GM18505 (cell line): ENCODE data around the gene GPSM1.
A peak's percentile ranks its signal among the peaks of the same experiment; 100 is the strongest.

Experiments used
- ATAC-seq: cut with Tn5 transposase; IDR thresholded peaks from one replicate; pipeline ENCODE4 v1.9.1; 2021; ENCODE audit not compliant: unreplicated experiment
- POLR2A ChIP-seq: IDR thresholded peaks from 4 replicates; pipeline ENCODE4 v1.6.1; 2011; ENCODE audit warnings: borderline replicate concordance; ENCODE audit not compliant: insufficient read depth, insufficient read length; ENCODE audit errors: extremely low read depth

Gene GPSM1

DNA sequence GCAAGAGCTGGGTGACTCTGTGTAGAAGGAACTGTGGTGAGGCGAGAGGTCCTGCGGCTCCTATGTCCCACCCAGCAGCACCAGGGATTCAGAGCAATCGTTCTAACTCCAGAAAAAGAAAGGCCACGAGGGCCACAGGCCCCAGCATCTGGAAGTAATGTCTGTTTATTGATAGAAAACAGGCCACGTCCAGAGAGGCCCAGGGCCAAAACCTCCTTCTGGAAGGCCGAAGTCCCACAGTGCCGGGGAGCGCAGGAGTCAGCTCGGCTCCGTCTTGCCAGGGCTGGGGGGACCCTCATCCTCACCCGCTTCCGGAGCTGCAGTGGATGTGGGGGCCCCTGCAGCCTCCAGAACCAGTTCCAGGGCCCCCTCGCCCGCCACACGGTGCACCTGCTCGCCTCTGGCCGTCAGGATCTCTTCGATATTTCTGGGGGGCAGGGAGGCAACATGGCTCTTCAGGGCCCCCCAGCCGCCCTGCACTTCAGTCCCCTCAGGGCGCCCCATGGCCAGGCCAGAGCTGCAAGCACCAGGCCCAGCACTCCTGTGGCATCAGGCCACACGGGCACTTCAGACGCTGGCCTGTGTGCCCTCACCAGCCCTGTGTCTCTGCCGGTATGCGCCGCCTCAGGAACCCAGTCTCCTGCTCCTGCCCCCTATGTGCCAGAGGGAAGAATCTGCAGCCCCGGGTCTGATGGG lies 34.6 kb downstream of the GPSM1 start:
- TF ChIP-seq POLR2A = no peak
- ATAC-seq = no peak

DNA sequence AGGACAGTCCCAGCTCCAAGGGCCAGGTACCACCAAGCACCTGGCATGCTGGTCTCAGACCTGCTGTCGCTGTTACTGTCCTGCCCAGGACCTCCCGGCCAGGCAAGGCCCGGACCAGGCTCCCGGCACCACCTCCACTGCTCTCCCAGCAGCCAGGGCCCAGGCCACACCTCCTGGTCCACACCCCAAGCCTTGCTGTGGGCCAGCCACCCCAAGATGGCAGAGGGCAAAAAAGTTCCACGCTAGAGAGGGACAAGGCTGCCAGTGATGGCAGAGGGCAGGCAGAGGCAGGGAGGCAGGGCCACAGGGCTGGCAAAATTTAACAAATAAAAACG lies 35.1 kb downstream of the GPSM1 start:
- ATAC-seq = no peak
- no peak for TF ChIP-seq POLR2A

DNA sequence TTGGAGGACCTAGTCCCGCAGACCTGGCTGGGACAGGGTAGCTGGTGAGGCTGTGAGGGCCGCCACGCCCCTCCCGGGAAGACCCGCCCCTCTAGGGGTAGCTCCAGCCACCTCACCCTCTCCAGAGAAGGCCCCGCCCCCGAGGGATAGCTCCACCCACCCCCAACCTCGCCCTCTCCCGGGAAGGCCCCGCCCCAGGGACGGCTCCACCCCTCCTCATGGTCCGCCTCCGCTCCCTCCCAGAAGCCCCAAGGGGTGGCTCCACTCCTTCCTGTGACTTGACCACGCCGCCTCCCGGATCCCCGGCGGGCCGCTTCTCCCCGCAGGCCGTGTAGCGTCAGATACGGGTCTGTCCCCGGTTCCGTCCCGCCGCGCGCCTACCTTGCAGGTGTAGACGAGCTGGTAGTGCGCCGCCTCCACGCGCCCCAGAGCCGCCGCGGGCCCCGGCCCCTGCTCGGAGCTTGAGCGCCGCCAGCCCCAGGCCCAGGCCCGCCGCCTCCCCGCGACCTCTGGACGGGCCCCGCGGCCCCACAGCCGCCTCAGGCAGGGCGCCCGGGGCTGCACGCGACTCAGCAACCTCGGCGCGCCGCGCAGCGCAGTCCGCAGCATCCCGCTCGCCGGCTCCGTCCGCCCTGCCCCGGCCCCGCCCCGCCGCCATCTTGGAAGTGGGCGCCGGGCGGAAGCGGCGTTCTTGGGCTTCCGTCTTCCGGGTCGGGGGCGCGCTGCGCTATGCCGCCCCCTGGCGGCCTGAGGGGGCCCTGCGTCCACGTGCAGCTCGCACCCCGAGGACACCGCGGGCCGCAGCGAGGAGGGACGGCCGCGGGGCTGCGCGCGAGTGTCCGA lies 36.0 kb downstream of the GPSM1 start, which contains the start of gene DNLZ:
DNLZ (minus strand) TSS at position 639 of the 843 bp plus-strand sequence; CDS start at position 609, 30 bp downstream.
- ATAC-seq = peak; percentile 73
- peak; percentile 82 for TF ChIP-seq POLR2A

DNA sequence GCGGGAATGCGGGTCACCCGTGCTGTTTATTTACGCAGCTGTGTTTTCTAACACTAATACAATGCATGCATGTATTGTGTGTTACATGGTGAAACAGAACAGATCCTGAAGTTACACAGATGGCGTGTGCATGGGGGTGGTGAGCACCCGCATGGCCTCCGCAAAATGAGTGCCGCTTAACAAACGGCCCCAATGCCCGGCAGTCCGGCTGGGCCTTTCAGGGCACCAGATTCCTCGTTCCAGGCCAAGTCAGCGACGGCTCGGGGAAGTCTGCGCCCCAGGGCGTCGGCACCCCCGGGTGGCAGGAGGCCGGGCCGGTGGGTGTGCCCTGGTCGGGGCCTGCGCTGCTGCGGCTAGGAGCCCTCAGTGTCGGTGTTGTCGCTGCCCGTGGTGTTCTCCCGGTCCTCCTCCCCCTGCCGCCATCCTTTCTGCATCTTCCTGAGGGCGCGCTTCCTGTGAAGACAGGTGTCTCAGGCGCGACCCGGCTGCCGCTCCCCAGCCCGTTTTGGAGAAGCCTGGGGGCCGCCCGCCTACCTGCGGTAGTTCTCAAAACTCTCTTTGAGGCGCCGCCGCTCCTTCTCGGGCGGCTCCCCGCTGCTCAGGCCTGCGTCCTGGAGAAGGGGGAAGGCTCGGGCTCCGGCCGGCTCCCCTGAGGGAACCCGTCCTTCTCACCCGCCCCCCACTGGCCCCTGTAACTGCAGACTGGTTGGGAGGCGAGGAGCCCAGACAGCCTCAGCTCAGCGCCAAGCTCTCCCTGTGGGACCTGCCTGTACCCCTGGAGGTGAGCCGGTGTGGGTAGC lies 36.8 kb downstream of the GPSM1 start:
- TF ChIP-seq POLR2A = no peak
- no peak for ATAC-seq

DNA sequence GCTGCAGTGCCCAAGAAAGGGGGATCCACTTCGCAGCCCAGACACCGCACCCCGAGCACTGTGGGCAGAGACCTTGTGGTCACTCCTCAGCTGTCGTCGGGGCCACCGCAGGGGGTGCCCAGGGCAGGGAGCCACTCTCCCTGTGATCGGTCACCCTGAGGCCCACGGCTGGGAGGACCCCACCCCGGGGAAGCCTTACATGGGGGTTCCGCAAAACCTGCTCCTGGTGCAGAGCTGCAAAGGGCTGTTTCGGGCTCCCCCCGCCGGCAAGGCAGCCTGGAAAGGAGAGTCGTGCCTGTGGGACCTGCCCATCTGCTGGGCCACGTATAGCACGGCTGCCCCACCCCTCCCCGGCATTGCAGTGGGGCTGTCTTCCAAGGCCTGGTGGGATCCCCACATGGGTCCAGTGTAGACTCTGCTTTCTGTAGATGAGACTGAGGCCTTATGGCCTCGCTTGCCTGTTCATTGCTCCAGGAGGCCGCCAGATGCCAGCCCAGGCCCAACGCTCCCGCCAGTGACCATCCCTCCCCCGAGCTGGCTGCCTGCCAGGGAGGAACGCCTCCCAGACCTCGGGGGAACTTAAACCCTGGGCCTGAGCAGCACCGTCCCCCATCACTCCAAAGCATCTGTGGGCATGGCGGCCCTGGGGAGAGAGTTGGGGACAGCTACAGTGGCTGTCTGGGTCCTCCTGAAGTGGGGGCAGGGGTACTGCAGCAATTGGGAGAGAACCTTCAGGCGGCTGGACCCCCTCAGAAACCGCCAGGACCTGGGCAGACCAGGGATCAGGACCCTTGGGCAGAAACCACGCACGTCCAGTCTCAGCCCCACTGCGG lies 37.8 kb downstream of the GPSM1 start:
- no peak for ATAC-seq
- no peak for TF ChIP-seq POLR2A

DNA sequence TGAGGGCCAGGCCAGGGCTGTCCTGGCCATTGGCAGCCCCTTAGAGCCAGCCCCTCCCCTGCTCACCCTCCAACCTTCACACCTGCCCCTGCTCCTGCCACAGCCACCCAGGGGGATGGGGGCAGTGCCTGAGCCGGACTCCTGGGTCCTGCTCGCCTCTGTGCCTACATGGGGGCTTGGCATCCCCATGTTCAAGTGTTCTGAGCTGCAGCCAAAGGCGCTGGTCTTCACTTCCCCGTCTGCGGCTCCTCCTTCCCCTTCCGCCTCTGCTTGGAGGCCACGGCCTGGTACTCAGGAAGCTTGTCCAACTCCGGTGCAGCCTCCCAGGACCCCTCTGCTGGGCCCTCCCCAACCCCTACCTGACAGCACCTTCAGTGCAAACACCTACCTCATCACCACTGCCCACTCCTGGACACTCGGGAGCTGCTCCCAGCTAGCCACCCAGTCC lies 38.5 kb downstream of the GPSM1 start:
- no peak for TF ChIP-seq POLR2A
- no peak for ATAC-seq

DNA sequence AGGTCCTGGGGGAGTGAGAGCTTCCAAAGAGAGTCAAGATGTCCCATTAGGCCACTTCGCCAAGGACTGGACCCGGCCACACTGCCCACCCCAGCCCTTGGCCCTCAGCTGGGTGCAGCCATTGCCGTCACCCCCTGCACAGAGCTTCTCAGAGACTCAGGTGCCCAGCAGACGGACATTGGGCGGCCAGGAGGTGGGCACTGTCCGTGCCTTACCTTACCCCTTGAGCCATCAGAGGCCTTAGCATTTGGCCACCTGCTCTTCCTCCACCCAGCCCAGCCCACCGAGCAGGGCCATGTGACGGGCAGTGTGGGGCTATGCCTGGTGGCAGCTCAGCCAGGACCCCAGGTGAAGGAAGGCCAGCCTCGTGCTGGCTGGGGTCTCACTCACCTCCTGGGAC lies 39.5 kb downstream of the GPSM1 start:
- no peak for ATAC-seq
- no peak for TF ChIP-seq POLR2A

DNA sequence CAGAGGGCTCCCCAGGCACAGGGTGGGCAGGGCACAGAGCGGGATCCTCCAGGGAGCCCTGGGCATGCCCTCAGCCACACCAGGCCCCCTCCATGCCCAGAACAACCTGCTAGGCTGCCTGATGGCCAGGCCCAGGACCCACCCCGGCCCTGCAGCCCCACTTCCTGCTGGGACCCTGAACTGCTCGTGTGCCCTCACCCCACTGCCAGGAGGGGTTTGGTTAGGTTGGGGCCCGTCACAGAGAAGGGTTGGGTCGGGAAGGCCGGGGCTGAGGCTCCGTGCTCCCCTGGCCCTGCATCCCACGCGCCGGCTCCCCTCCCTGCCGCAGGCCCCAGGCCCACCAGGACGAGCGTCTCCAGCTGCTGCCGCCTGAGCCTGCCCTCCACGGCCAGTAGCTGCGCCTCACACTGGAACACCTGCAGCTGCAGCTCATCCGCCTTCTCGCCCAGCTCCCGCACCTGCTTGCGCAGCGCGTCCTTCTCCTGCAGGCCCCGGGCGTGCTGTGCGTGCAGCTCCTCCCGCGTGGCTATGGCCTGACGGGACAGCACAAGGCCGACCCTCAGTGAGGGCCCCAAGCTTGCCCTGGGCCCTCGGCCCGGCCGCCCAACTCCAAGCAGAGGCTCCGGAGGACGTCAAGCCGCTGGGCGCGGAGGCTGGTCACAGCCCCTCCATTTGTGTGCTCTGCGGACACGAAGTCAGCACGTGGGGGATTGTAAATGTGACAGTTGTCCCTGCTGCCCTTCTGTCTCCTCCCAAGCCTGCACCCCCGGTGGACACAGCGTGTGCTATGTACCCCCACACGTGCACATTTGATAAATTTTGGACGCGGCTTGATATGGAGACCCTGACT lies 40.2 kb downstream of the GPSM1 start:
- no peak for TF ChIP-seq POLR2A
- ATAC-seq = no peak

DNA sequence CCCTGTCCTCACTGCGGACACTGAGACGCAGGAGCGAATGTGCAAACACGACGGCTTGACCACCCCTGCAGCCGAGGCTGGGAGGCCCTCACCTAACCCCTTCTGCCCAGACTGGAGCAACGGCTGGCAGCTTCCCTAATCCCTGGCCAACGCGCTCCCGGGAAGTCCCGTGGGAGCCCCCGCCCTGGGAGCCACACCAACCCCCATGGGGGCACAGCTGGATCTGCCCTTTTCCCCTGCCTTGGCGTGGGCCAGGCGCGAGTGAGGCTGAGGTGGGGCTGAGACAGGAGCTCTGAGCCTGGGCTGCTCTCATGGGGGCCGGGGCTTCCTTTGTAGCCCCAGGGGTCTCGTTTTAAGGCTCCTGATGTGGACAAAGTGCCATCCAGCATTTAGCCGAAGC lies 40.9 kb downstream of the GPSM1 start:
- no peak for ATAC-seq
- TF ChIP-seq POLR2A = no peak

DNA sequence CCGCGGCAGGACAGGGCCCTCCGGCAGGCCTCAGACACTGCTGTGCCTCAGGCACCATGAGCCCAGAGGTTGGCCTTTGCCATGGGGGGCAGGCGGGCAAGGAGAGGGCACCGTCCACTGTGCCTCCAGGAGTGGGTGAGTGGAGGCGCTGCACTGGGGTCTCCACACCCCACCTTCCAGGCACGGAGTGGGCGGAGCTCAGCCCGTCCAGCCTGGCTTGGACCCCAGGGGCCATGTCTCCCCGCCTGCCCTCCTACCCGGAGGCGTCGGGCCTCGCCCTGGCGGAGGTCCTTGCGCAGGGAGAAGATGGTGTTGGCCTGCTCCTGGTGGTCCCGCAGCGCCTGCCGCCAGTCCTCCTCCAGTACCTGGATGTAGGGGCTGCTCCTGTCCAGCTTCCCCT lies 42.7 kb downstream of the GPSM1 start:
- no peak for ATAC-seq
- no peak for TF ChIP-seq POLR2A

DNA sequence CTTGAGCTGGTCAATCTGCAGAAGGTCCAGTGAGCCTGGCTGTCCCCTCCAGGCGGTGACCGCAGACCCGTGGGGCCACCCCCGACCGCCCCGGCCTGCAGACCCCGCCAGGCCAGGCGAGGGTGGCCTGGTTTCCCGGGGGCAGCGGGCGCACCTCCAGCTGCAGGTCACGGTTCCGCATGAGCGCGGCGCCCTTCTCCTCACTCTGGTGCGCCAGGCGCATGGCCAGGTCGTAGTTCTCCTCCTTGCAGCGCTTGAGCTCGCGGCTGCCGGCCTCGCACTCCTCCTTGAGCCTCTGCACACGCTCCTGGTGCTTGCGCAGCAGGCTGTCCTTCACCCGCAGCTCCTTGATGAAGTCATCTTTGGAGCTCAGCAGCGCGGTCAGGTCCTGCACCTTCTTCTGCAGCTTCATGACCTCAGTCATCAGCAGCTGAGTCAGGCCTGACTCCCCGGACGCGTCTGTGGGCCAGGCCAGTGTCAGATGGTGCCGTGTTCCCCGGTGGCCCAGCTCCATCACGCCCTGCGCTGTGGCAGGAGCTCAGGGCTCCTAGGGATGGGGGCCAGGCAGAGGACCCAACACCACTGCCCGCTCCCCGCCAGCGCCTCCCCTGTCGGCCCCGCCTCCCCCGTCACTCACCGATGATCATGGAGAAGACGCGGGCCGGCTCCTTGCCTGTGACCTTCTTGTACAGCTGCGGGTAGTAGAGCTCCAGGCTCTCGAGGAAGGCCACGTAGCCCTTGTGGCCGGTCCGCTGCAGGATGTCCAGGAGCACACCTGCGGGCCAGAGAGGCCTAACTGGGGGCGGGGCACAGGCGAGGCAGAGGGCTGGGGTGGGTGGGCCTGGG lies 43.6 kb downstream of the GPSM1 start:
- TF ChIP-seq POLR2A = no peak
- no peak for ATAC-seq

DNA sequence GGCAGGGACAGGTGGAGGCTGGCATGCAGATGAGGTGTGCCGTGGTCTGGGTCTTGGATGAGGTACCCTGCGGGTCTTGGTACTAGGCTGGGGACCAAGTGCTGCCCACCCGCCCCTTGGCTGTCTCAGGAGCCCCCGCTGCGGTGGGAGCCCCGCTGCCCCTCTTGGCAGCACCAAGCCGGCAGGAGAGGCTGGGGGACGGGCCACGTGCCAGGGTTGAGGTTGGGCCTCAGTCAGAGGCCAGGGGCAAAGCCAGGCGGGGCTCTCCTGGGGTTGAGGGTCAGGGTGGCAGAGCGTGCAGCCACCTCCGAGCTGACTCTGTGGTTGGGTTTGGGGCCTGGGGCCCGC lies 44.2 kb downstream of the GPSM1 start:
- TF ChIP-seq POLR2A = no peak
- no peak for ATAC-seq

DNA sequence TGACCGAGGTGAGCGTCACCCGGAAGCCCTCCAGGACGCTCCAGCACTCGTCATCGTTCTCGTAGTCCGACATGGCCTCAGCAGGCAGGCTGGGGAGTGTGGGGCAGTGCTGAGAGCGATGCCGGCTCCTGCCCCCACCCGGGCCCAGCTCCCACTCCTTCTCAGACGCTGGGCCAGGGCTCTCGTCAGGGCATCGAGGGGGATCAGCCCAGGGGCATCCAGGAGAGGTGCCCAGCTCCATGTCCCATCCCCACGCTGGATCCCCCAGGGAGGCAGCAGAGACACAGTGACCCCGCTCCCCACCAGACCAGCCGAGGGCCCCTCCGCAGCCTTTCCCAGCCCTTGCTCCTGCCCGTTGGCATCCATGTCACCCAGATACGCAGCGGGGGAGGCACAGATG lies 44.7 kb downstream of the GPSM1 start:
- TF ChIP-seq POLR2A = no peak
- no peak for ATAC-seq
